Ishikawa (cell line): ENCODE measurements around the gene TGM2.

Experiments
- EP300 ChIP-seq: IDR thresholded peaks from 2 replicates; pipeline ENCODE4 v1.6.1; 2012; ENCODE audit warnings: borderline replicate concordance
- NFIC ChIP-seq: IDR thresholded peaks from 2 replicates; pipeline ENCODE4 v1.6.1; 2012
- RAD21 ChIP-seq: IDR thresholded peaks from 2 replicates; pipeline ENCODE4 v1.6.1; 2012; ENCODE audit warnings: low read depth
- TAF1 ChIP-seq: IDR thresholded peaks from 2 replicates; pipeline ENCODE4 v1.6.1; 2012; ENCODE audit warnings: low read depth, mild to moderate bottlenecking
- TCF12 ChIP-seq: IDR thresholded peaks from 2 replicates; pipeline ENCODE4 v1.6.1; 2012; ENCODE audit warnings: low read depth
- YY1 ChIP-seq: IDR thresholded peaks from 2 replicates; pipeline ENCODE4 v1.6.1; 2012; ENCODE audit warnings: low read depth
- TF ChIP-seq, protein P1 (sequence below): IDR thresholded peaks from 2 replicates; pipeline ENCODE4 v1.6.1; 2012
- TF ChIP-seq, protein P2 (sequence below): IDR thresholded peaks from 2 replicates; pipeline ENCODE4 v1.6.1; 2012; ENCODE audit warnings: low read depth, mild to moderate bottlenecking

DNA sequence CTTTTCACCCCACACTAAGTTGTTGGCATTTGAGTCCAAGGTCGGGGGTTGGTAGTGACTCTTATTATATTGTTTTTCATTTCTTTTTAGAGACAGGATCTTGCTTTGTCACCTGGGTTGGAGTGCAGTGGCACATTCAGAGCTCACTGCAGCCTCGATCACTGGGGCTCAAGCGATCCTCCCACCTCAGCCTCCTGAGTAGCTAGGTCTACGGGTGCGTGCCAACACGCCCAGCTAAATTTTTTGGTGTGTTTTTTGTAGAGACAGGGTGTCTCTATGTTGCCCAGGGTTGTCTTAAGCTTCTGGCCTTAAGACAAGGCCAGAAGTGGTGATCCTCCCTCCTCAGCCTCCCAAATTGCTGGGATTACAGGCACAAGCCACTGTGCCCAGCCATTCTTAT is 25.1 kb upstream of the TGM2 start:
- TF ChIP-seq EP300 (no peak), NFIC (no peak), RAD21 (no peak), TCF12 (no peak), YY1 (no peak), TAF1 (no peak)
- TF ChIP-seq, protein P1, sequence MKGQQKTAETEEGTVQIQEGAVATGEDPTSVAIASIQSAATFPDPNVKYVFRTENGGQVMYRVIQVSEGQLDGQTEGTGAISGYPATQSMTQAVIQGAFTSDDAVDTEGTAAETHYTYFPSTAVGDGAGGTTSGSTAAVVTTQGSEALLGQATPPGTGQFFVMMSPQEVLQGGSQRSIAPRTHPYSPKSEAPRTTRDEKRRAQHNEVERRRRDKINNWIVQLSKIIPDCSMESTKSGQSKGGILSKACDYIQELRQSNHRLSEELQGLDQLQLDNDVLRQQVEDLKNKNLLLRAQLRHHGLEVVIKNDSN = no peak
- TF ChIP-seq, protein P2, sequence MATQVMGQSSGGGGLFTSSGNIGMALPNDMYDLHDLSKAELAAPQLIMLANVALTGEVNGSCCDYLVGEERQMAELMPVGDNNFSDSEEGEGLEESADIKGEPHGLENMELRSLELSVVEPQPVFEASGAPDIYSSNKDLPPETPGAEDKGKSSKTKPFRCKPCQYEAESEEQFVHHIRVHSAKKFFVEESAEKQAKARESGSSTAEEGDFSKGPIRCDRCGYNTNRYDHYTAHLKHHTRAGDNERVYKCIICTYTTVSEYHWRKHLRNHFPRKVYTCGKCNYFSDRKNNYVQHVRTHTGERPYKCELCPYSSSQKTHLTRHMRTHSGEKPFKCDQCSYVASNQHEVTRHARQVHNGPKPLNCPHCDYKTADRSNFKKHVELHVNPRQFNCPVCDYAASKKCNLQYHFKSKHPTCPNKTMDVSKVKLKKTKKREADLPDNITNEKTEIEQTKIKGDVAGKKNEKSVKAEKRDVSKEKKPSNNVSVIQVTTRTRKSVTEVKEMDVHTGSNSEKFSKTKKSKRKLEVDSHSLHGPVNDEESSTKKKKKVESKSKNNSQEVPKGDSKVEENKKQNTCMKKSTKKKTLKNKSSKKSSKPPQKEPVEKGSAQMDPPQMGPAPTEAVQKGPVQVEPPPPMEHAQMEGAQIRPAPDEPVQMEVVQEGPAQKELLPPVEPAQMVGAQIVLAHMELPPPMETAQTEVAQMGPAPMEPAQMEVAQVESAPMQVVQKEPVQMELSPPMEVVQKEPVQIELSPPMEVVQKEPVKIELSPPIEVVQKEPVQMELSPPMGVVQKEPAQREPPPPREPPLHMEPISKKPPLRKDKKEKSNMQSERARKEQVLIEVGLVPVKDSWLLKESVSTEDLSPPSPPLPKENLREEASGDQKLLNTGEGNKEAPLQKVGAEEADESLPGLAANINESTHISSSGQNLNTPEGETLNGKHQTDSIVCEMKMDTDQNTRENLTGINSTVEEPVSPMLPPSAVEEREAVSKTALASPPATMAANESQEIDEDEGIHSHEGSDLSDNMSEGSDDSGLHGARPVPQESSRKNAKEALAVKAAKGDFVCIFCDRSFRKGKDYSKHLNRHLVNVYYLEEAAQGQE = no peak
